ENCODE measurements around the gene TARS2.

TARS2 gene

GRCh38 chr1:150511551-150511950 lies 24.3 kb downstream of the TARS2 start:
- DNase-seq, result peak; percentile 48

GRCh38 chr1:150511985-150512660 lies 24.9 kb downstream of the TARS2 start:
- DNase-seq, result no peak

GRCh38 chr1:150512846-150513245 lies 25.6 kb downstream of the TARS2 start:
- DNase-seq, result no peak

GRCh38 chr1:150513351-150513791 lies 26.2 kb downstream of the TARS2 start:
- DNase-seq, result no peak

- no peak for DNase-seq
Observed at GRCh38 chr1:150514260-150514659, 27.0 kb downstream of the TARS2 start.

GRCh38 chr1:150514913-150515327 lies 27.7 kb downstream of the TARS2 start:
- no peak for DNase-seq

GRCh38 chr1:150515328-150516049 lies 28.3 kb downstream of the TARS2 start, which contains the start of gene FALEC:
TSS of gene FALEC (plus strand) at chr1:150515752.
- DNase-seq, result peak; percentile 95

- peak; percentile 44 for DNase-seq
Observed at GRCh38 chr1:150516050-150516591, 28.9 kb downstream of the TARS2 start.

- no peak for DNase-seq
Observed at GRCh38 chr1:150516616-150517015, 29.4 kb downstream of the TARS2 start.

GRCh38 chr1:150521196-150521968 lies 34.2 kb downstream of the TARS2 start:
- DNase-seq, result no peak

- no peak for DNase-seq
Observed at GRCh38 chr1:150525348-150525747, 38.1 kb downstream of the TARS2 start.

- no peak for DNase-seq
Observed at GRCh38 chr1:150528196-150528595, 41.0 kb downstream of the TARS2 start.

- DNase-seq, result no peak
Observed at GRCh38 chr1:150529017-150529416, 41.8 kb downstream of the TARS2 start.

GRCh38 chr1:150530491-150531159 lies 43.4 kb downstream of the TARS2 start:
- no peak for DNase-seq

GRCh38 chr1:150532860-150533259 lies 45.6 kb downstream of the TARS2 start:
- no peak for DNase-seq

GRCh38 chr1:150534002-150534401 lies 46.8 kb downstream of the TARS2 start:
- DNase-seq, result no peak

GRCh38 chr1:150535511-150536287 lies 48.5 kb downstream of the TARS2 start:
- no peak for DNase-seq

GRCh38 chr1:150536836-150537731 lies 49.9 kb downstream of the TARS2 start:
- DNase-seq, result no peak

- no peak for DNase-seq
Observed at GRCh38 chr1:150537732-150538684, 50.8 kb downstream of the TARS2 start.

Data from NCI-H2107 (cell line).